Measurements from ENCODE around the gene CD4. TPM values are rescaled to one million over a fixed set of nuclear protein-coding genes. Genes with fewer than 3 reads are reported as not detected.

CD4 gene
- total and polyA plus RNA-seq, 2 donors (not counting 3 experiments of a cell fraction or from before 2014, with no cell fraction given), result not detected

- no peaks in the 10 kb centered on the region for H4K20me1 ChIP-seq (replicated peaks; ENCODE audit: control insufficient read depth, extremely low read depth, insufficient read depth, low read length)
- TF ChIP-seq CTCF (IDR thresholded peaks at IDR 0.05; ENCODE audit: extremely low read depth in 1 of 2, insufficient read depth in 1 of 2, low read depth in 1 of 2, low read length in 2 of 2), result peak in 1 of 2 donors; percentile 25
- TF ChIP-seq JUN (IDR thresholded peaks at IDR 0.05; ENCODE audit: borderline replicate concordance, insufficient read depth, insufficient read length, low read depth), result no peak
- no peak overlapping the region for H2AFZ ChIP-seq (ENCODE audit: low read depth, low read length)
- H3K27ac ChIP-seq (ENCODE audit: insufficient read depth, low read depth, low read length), result no peak overlapping the region
- peak overlapping the region; percentile 60 to 95 (median 75) for H3K4me3 ChIP-seq (replicated peaks in 1 of 3; ENCODE audit: insufficient read depth in 1 of 3, low read depth in 1 of 3, low read length in 3 of 3)
- intact Hi-C loops (cut with micrococcal nuclease), result loop anchor here (1.0 kb wide), 4 partner anchors 16 to 97 kb away; partner anchors contain the start of genes RNU7-1 and USP5
- peaks cover 2 to 30% of the 10 kb centered on the region in 2 experiments for H3K36me3 ChIP-seq (ENCODE audit: control insufficient read depth in 2 of 2, extremely low read depth in 1 of 2, insufficient read depth in 2 of 2, low read length in 2 of 2)
- H3K79me2 ChIP-seq (ENCODE audit: control insufficient read depth, insufficient read depth, low read length), result peaks cover 40% of the 10 kb centered on the region
- peak overlapping the region; percentile 67 for H3K9ac ChIP-seq (replicated peaks; ENCODE audit: extremely low read depth, insufficient read depth, low read length)
- FAIRE-seq (peak; percentile 81), DNase-seq (ENCODE audit: low read depth, low spot score) (no peak)
- dilution Hi-C loops (cut with MboI; ENCODE audit: extremely low pct_ligation_motif_present, low sequenced_read_pairs), result no loop called here
- CTCF ChIA-PET, result interaction anchor here (0.9 to 3.9 kb wide), 17 partner anchors 10 to 246 kb away, joined by 3 to 43 read pairs (median 7); partner anchors contain the start of genes C12orf57, C1RL, CDCA3 and RNU7-1
- H3K9me1 ChIP-seq (replicated peaks; ENCODE audit: control insufficient read depth, extremely low read depth, insufficient read depth, low read length), result no peaks in the 10 kb centered on the region
- POLR2A ChIA-PET, result interaction anchor here (1.1 to 2.4 kb wide), 5 partner anchors 16 to 76 kb away, joined by 3 to 48 read pairs (median 8); partner anchors contain the start of genes C12orf57, CDCA3, LRRC23 and RNU7-1
- peaks cover 36% of the 10 kb centered on the region for H3K4me1 ChIP-seq (ENCODE audit: control insufficient read depth, extremely low read depth, insufficient read depth, low read length)
- no peaks in the 10 kb centered on the region for H3K9me3 ChIP-seq (replicated peaks; ENCODE audit: control insufficient read depth, insufficient read depth, low read length)
- no TSS peak for BruUV-seq (replicated peaks)
- no peaks in the 10 kb centered on the region for H3K27me3 ChIP-seq (ENCODE audit: control insufficient read depth in 2 of 2, insufficient read depth in 2 of 2, low read length in 2 of 2)
- peak overlapping the region; percentile 75 for H3K4me2 ChIP-seq (ENCODE audit: insufficient read depth, low read length)
These were observed 79.1 kb downstream of the CD4 start for GRCh38 chr12:6868211-6869048.
